HCT116 (cell line): Measurements from ENCODE around the gene SMARCA4. TPM values are rescaled to one million over a fixed set of nuclear protein-coding genes. Genes with fewer than 3 reads are reported as not detected.

Source experiments
- ATAC-seq: fragments of 200-7000 bp; cut with Tn5 transposase; 2 replicates; pipeline ENCODE4 v1.9.1; 2020; ENCODE audit warnings: mild to moderate bottlenecking, moderate library complexity
- BruUV-seq: library from RNA; stranded (reverse); fragments of 400-500 nt; replicated peaks from 2 replicates; lab custom pipeline; 2021; lab: Mats Ljungman, UMichigan
- CTCF ChIA-PET: fragments of 300-600 bp; sonication (Branson Sonifier 250); formaldehyde crosslinking; loops from one replicate; lab custom pipeline; 2021; ENCODE audit warnings: antibody characterized with exemption; lab: Charles Lee
- POLR2A ChIA-PET: fragments of 300-600, 350-600 bp; sonication (Branson Sonifier 250); formaldehyde crosslinking; loops from one replicate; lab custom pipeline; 2021; ENCODE audit warnings: antibody characterized with exemption; lab: Charles Lee
- RAD21 ChIA-PET, 2 experiments: fragments of 300-600 bp; sonication (Branson Sonifier 250); formaldehyde crosslinking; loops; one replicate each; lab custom pipeline; 2023; ENCODE audit warnings: low total read pairs in 2 of 2; ENCODE audit not compliant: uncharacterized antibody in 2 of 2, unreplicated experiment in 2 of 2, low non-redundant PET in 1 of 2; lab: Charles Lee
- DNase-seq: peaks from one replicate; pipeline ENCODE4 v3.0.0-alpha.2; 2010; ENCODE audit warnings: low read depth, low spot score
- H2AFZ ChIP-seq: fragments of 200-600 bp; shearing (Covaris generic), sonication (generic); 2 replicates; pipeline ENCODE4 v1.6.1; 2017; ENCODE audit warnings: low read depth, mixed run types, mixed read lengths, antibody characterized with exemption, low read length; ENCODE audit not compliant: poor library complexity, severe bottlenecking
- H3K27ac ChIP-seq: 2 replicates; pipeline ENCODE4 v1.5.1; 2012; ENCODE audit warnings: low read depth, low read length
- H3K27me3 ChIP-seq: fragments of 200-600 bp; sonication (generic); 2 replicates; pipeline ENCODE4 v1.6.1; 2016; ENCODE audit warnings: mixed run types, low read length, mixed read lengths; ENCODE audit not compliant: insufficient read depth
- H3K36me3 ChIP-seq, 2 experiments: fragments of 200-500 bp in 1 of 2; fragments of 200-600 bp in 1 of 2; sonication (Bioruptor generic) in 1 of 2; sonication (generic) in 1 of 2; 2 replicates each; pipeline versions ENCODE4 v1.5.1 to v1.6.1; 2014 to 2016; ENCODE audit warnings: low read length in 2 of 2, inconsistent platforms in 1 of 2, mixed read lengths in 1 of 2, mixed run types in 1 of 2; ENCODE audit not compliant: insufficient read depth in 2 of 2, control insufficient read depth in 1 of 2
- H3K4me1 ChIP-seq, 2 experiments: fragments of 200-600 bp in 1 of 2; sonication (generic) in 1 of 2; 2 replicates each; pipeline versions ENCODE4 v1.5.1 to v1.6.1; 2012 to 2017; ENCODE audit warnings: low read length in 2 of 2, inconsistent platforms in 1 of 2, mild to moderate bottlenecking in 1 of 2, mixed read lengths in 1 of 2, mixed run types in 1 of 2, moderate library complexity in 1 of 2; ENCODE audit not compliant: insufficient read depth in 2 of 2, control insufficient read depth in 1 of 2
- H3K4me2 ChIP-seq: fragments of 200-600 bp; sonication (generic); 2 replicates; pipeline ENCODE4 v1.6.1; 2017; ENCODE audit warnings: mixed run types, low read length, mixed read lengths
- H3K4me3 ChIP-seq, 2 experiments: fragments of 200-600 bp in 1 of 2; sonication (generic) in 1 of 2; replicated peaks in 1 of 2; 2 replicates each; pipeline ENCODE4 v1.5.1; 2011 to 2016; ENCODE audit warnings: low read length in 2 of 2, control low read depth in 1 of 2, low read depth in 1 of 2, mild to moderate bottlenecking in 1 of 2, mixed read lengths in 1 of 2, mixed run types in 1 of 2
- H3K79me2 ChIP-seq: fragments of 200-600 bp; sonication (generic); 2 replicates; pipeline ENCODE4 v1.6.1; 2017; ENCODE audit warnings: mild to moderate bottlenecking, mixed run types, low read length, moderate library complexity, mixed read lengths; ENCODE audit not compliant: insufficient read depth
- H3K9ac ChIP-seq: fragments of 200-600 bp; sonication (generic); 2 replicates; pipeline ENCODE4 v1.6.1; 2016; ENCODE audit warnings: low read length, mixed read lengths
- H3K9me2 ChIP-seq: fragments of 200-600 bp; sonication (generic), shearing (Covaris generic); 2 replicates; pipeline ENCODE4 v1.6.1; 2017; ENCODE audit warnings: mixed run types, mild to moderate bottlenecking, moderate library complexity; ENCODE audit not compliant: insufficient read depth
- H3K9me3 ChIP-seq, 2 experiments: fragments of 200-500 bp in 1 of 2; fragments of 200-600 bp in 1 of 2; sonication (Bioruptor generic) in 1 of 2; sonication (generic) in 1 of 2; 2 replicates each; pipeline ENCODE4 v1.6.1; 2014 to 2017; ENCODE audit warnings: low read length in 2 of 2, mixed read lengths in 2 of 2, inconsistent platforms in 1 of 2, low read depth in 1 of 2, mild to moderate bottlenecking in 1 of 2, mixed run types in 1 of 2, moderate library complexity in 1 of 2; ENCODE audit not compliant: control insufficient read depth in 1 of 2, insufficient read depth in 1 of 2
- H4K20me1 ChIP-seq: fragments of 200-600 bp; sonication (generic), shearing (Covaris generic); 2 replicates; pipeline ENCODE4 v1.6.1; 2017; ENCODE audit warnings: mixed run types, mild to moderate bottlenecking, moderate library complexity; ENCODE audit not compliant: insufficient read depth
- CBX3 ChIP-seq: IDR thresholded peaks from 2 replicates; pipeline ENCODE4 v1.6.1; 2012; ENCODE audit warnings: low read depth
- CEBPB ChIP-seq: IDR thresholded peaks from 2 replicates; pipeline ENCODE4 v1.6.1; 2012; ENCODE audit warnings: low read depth
- CTCF ChIP-seq, 3 experiments: fragments of 200-600 bp in 1 of 3; sonication (generic) in 1 of 3; IDR thresholded peaks in 2 of 3; conservative IDR thresholded peaks in 1 of 3; 2 replicates each; pipeline ENCODE4 v1.5.1; 2012 to 2017; ENCODE audit warnings: low read depth in 2 of 3, low read length in 2 of 3, antibody characterized with exemption in 1 of 3, borderline replicate concordance in 1 of 3, control low read depth in 1 of 3, mild to moderate bottlenecking in 1 of 3, mixed read lengths in 1 of 3, mixed run types in 1 of 3, moderate library complexity in 1 of 3; ENCODE audit not compliant: insufficient read depth in 1 of 3
- EGR1 ChIP-seq: IDR thresholded peaks from 2 replicates; pipeline ENCODE4 v1.6.1; 2012; ENCODE audit warnings: low read depth
- ELF1 ChIP-seq: IDR thresholded peaks from 2 replicates; pipeline ENCODE4 v1.6.1; 2012; ENCODE audit warnings: low read depth, borderline replicate concordance
- EZH2 ChIP-seq: fragments of 200-600 bp; sonication (generic); IDR thresholded peaks from 2 replicates; pipeline ENCODE4 v1.6.1; 2017; ENCODE audit warnings: antibody characterized with exemption, mixed run types
- FOSL1 ChIP-seq: IDR thresholded peaks from 2 replicates; pipeline ENCODE4 v1.6.1; 2012; ENCODE audit warnings: low read depth
- JUND ChIP-seq: IDR thresholded peaks from 2 replicates; pipeline ENCODE4 v1.6.1; 2012
- MAX ChIP-seq: IDR thresholded peaks from 2 replicates; pipeline ENCODE4 v1.6.1; 2012
- POLR2AphosphoS5 ChIP-seq: IDR thresholded peaks from 2 replicates; pipeline ENCODE4 v1.6.1; 2011; ENCODE audit warnings: mild to moderate bottlenecking, low read depth, low read length, moderate library complexity
- RAD21 ChIP-seq: IDR thresholded peaks from 2 replicates; pipeline ENCODE4 v1.6.1; 2012; ENCODE audit warnings: low read depth, mild to moderate bottlenecking
- SIN3A ChIP-seq: IDR thresholded peaks from 2 replicates; pipeline ENCODE4 v1.6.1; 2012; ENCODE audit warnings: low read depth
- SP1 ChIP-seq: IDR thresholded peaks from 2 replicates; pipeline ENCODE4 v1.6.1; 2012; ENCODE audit warnings: low read depth
- SRF ChIP-seq: IDR thresholded peaks from 2 replicates; pipeline ENCODE4 v1.6.1; 2012; ENCODE audit warnings: low read depth
- TCF7L2 ChIP-seq: IDR thresholded peaks from 2 replicates; pipeline ENCODE4 v1.7.0; 2011; ENCODE audit warnings: borderline replicate concordance, inconsistent platforms; ENCODE audit not compliant: insufficient read depth, insufficient read length; ENCODE audit errors: extremely low read depth
- YY1 ChIP-seq: IDR thresholded peaks from 2 replicates; pipeline ENCODE4 v1.6.1; 2011; ENCODE audit warnings: low read length, low read depth, moderate library complexity, mild to moderate bottlenecking; ENCODE audit not compliant: insufficient replicate concordance; ENCODE audit errors: extremely low read depth
- ZFX ChIP-seq: fragments of 450-650 bp; IDR thresholded peaks from 2 replicates; pipeline ENCODE4 v1.6.1; 2017
- intact Hi-C: fragments of 100-400 bp; cut with micrococcal nuclease; formaldehyde crosslinking; loops from 2 replicates; pipeline ENCODE4 v1.10.0; 2022
- total RNA-seq: library from RNA; stranded (reverse); gene quantifications from one replicate; pipeline ENCODE4 v1.2.1, GENCODE V29; 2021; ENCODE audit not compliant: unreplicated experiment
- TF ChIP-seq, protein P1 (sequence below): IDR thresholded peaks from 2 replicates; pipeline ENCODE4 v1.6.1; 2012; ENCODE audit warnings: low read depth

The SMARCA4 gene
- total RNA-seq, 1 experiment from 2014 or later: 116 TPM

DNA sequence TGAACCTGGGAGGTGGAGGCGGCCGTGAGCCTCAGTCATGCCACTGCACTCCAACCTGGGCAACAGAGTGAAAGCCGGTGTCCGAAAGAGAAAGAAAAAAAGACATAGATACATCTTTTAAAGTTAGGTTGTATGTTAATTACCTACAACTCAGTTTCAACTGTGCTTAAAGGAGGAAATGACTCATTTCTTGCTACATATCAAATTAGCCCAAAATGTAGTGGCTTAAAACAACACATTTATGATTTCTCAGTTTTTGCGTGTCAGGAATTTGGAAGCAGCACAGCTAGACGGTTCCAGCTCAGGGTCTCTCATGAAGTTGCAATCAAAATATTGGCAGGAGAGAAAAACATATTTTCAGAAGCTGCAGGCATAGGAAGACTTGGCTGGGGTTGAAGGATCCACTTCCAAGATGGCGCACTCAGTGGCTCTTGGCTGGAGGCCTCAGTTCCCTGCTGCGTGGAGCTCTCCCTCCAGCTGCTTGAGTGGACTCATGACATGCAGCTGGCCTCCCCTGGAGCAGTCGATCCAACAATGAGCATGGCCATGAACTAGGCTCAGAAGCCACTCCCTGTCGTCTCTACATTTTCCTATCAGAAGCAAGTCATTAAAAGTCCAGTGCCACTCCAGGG lies 135.5 kb downstream of the SMARCA4 start:
- H3K27ac ChIP-seq: peak overlapping the region; percentile 91
- H3K79me2 ChIP-seq: peaks cover 98% of the 10 kb centered on the region
- TF ChIP-seq, protein P1, sequence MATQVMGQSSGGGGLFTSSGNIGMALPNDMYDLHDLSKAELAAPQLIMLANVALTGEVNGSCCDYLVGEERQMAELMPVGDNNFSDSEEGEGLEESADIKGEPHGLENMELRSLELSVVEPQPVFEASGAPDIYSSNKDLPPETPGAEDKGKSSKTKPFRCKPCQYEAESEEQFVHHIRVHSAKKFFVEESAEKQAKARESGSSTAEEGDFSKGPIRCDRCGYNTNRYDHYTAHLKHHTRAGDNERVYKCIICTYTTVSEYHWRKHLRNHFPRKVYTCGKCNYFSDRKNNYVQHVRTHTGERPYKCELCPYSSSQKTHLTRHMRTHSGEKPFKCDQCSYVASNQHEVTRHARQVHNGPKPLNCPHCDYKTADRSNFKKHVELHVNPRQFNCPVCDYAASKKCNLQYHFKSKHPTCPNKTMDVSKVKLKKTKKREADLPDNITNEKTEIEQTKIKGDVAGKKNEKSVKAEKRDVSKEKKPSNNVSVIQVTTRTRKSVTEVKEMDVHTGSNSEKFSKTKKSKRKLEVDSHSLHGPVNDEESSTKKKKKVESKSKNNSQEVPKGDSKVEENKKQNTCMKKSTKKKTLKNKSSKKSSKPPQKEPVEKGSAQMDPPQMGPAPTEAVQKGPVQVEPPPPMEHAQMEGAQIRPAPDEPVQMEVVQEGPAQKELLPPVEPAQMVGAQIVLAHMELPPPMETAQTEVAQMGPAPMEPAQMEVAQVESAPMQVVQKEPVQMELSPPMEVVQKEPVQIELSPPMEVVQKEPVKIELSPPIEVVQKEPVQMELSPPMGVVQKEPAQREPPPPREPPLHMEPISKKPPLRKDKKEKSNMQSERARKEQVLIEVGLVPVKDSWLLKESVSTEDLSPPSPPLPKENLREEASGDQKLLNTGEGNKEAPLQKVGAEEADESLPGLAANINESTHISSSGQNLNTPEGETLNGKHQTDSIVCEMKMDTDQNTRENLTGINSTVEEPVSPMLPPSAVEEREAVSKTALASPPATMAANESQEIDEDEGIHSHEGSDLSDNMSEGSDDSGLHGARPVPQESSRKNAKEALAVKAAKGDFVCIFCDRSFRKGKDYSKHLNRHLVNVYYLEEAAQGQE: no peak
- TF ChIP-seq TCF7L2 (no peak), CBX3 (no peak), EGR1 (no peak), FOSL1 (no peak), SP1 (no peak), YY1 (no peak), CTCF (IDR thresholded peaks at IDR 0.05 in 2 of 3, conservative IDR thresholded peaks at IDR 0.05 in 1 of 3; ENCODE audit: borderline replicate concordance in 1 of 3, insufficient read depth in 1 of 3, low read depth in 2 of 3, low read length in 2 of 3) (no peak), CEBPB (no peak), ZFX (no peak), ELF1 (no peak), JUND (no peak), SRF (no peak), RAD21 (no peak), POLR2AphosphoS5 (no peak), EZH2 (no peak), MAX (no peak), SIN3A (no peak)
- TF ChIP-seq, all 23 proteins: peak for 0
- CTCF ChIA-PET: no interaction called here
- intact Hi-C loops: loop anchor here (5.0 kb wide), 1 partner anchor 159 kb away; no protein-coding TSS in a partner anchor
- no peak overlapping the region for H2AFZ ChIP-seq
- no peaks in the 10 kb centered on the region for H4K20me1 ChIP-seq
- DNase-seq: no peak
- H3K4me1 ChIP-seq: peaks cover 51 to 63% of the 10 kb centered on the region in 2 experiments
- H3K4me2 ChIP-seq: peak overlapping the region; percentile 97
- H3K4me3 ChIP-seq: no peak overlapping the region
- BruUV-seq: no TSS peak
- H3K27me3 ChIP-seq: no peaks in the 10 kb centered on the region
- RAD21 ChIA-PET: interaction anchor here in 1 of 2 experiments (0.7 kb wide), 1 partner anchor 60 kb away, joined by 3 read pairs; no protein-coding TSS in a partner anchor
- POLR2A ChIA-PET: no interaction called here
- no peaks in the 10 kb centered on the region for H3K9me3 ChIP-seq
- peaks cover 20 to 38% of the 10 kb centered on the region in 2 experiments; a peak in 3 of 4 replicates for H3K36me3 ChIP-seq
- H3K9ac ChIP-seq: no peak overlapping the region
- no peak for ATAC-seq
- no peaks in the 10 kb centered on the region for H3K9me2 ChIP-seq
